ENCODE measurements around the gene PLXNB2.
"Not testable (repeated sequence)": the region's sequence is repeated elsewhere in the genome, so short reads cannot be mapped to it uniquely, and the experiment has no call there.

The PLXNB2 gene

DNA sequence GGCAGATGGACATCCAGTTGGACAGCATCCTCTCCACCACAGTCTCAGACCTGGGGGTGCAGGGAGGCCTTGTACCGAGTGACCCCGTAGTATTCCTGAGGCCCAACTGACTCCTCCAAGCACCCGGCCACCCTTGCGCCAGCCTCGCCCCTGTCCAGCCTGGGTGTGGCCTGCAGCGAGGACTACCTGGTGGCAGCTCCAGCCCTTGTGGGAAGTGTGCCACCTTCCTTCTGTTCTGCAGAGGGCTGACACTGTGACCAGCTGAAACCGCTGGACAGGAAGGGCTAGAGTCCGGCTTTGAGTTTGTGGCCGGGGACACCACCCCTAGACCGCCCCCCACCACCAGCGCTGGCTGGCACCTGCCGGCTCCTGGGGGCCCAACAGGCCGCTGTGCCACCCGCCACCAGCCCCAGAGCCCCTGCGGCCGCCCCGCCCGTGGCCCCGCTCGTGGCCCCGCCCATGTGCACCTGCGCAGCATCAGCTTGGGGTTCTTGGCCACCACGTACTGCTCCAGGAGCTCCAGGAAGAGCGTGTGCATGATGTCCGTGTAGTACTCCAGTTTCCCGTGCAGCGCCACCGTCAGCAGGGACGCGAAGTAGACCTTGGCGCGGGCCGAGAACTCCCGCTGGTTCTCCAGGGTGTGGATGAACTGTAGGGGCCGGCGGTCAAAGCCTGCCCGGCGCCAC, 27.3 kb downstream of the PLXNB2 start:
- no peaks in the 10 kb centered on the region for H3K27me3 ChIP-seq (ENCODE audit: control insufficient read depth, insufficient read depth, low read length)
- H3K4me1 ChIP-seq (ENCODE audit: control insufficient read depth, insufficient read depth, low read length), result peaks cover 50% of the 10 kb centered on the region
- H3K9me3 ChIP-seq (ENCODE audit: control insufficient read depth, low read length), result no peaks in the 10 kb centered on the region
- H3K4me3 ChIP-seq (ENCODE audit: low read length), result no peak overlapping the region
- no peak overlapping the region for H3K9ac ChIP-seq (ENCODE audit: low read length)
- peaks cover 39% of the 10 kb centered on the region for H3K36me3 ChIP-seq (ENCODE audit: control insufficient read depth, insufficient read depth, low read length)

DNA sequence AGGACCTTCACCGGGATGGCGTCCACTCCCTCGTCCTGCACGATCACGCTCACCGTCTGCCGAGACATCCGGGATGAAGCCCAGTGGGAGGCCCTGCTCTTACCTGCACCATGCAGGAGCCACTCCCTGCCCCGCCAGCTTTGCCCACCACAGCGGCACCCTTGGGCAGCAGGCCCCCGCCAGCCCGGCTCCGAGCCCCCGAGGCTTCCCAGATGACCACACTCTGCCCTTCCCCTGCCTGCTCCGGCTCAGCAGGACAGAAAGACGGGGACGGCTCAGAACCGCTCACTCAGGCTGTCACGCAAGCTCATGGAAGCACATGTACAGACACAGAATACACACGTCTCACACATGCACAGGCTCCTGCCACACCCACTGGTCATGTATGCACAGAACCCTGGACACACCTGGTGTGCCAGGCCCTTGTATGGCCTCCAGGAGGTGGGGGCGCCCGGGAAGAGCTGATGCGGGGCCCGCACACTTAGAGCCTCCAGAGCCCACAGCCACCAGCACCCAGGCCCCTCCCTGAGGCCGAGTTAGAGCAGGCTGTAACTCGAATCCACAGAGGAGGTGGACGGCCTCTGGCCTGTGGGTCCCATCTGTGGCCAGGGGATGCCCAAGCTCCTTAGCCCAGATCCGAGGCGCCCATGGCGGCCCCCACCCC, 28.4 kb downstream of the PLXNB2 start:
- H3K27me3 ChIP-seq (ENCODE audit: control insufficient read depth, insufficient read depth, low read length), result no peaks in the 10 kb centered on the region
- H3K36me3 ChIP-seq (ENCODE audit: control insufficient read depth, insufficient read depth, low read length), result peaks cover 42% of the 10 kb centered on the region
- H3K4me1 ChIP-seq (ENCODE audit: control insufficient read depth, insufficient read depth, low read length), result peaks cover 44% of the 10 kb centered on the region
- no peaks in the 10 kb centered on the region for H3K9me3 ChIP-seq (ENCODE audit: control insufficient read depth, low read length)
- no peak overlapping the region for H3K9ac ChIP-seq (ENCODE audit: low read length)
- no peak overlapping the region for H3K4me3 ChIP-seq (ENCODE audit: low read length)

DNA sequence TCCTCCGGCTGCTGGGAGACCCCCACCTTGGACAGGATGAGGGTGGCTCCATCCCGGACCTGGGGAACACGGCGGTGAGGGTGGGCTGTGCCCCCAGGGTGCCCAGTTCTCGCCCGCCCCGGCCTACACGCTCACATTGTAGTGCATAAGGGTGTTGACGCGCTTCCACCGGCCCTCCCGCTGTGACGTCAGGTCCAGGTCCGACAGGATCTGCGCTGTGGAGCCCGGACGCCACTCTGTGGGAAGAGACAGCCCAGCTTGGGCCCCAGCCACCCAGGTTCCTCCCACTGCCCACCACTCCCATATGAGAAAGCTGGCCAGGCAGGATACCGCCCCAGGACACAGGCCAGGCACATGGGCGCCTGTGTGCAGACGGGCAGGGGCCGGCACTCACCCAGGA, 29.0 kb downstream of the PLXNB2 start:
- Histone ChIP-seq H3K4me1 (ENCODE audit: control insufficient read depth, insufficient read depth, low read length) (peaks cover 44% of the 10 kb centered on the region), H3K36me3 (ENCODE audit: control insufficient read depth, insufficient read depth, low read length) (peaks cover 42% of the 10 kb centered on the region), H3K4me3 (ENCODE audit: low read length) (no peak overlapping the region), H3K9ac (ENCODE audit: low read length) (no peak overlapping the region), H3K9me3 (ENCODE audit: control insufficient read depth, low read length) (no peaks in the 10 kb centered on the region), H3K27me3 (ENCODE audit: control insufficient read depth, insufficient read depth, low read length) (no peaks in the 10 kb centered on the region)

DNA sequence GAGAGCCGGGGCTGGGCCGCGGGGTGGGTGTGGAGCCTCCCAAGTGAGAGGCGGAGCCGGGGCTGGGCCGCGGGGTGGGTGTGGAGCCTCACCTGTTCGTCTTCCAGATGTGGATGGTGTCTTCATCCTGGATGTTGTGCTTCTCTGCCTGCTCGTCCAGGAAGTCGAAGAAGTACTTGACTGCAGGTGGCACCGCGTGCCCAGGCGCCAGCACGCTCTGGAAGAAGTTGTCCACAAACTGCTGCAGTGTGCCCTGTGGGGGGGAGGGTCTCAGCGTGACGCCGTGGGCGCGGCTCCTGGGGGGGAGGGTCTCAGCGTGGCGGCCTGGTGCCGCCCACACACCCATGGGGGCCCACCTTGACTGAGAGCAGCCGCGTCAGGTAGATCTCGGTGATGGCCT, 29.7 kb downstream of the PLXNB2 start:
- Histone ChIP-seq H3K4me3 (ENCODE audit: low read length) (no peak overlapping the region), H3K27me3 (ENCODE audit: control insufficient read depth, insufficient read depth, low read length) (no peaks in the 10 kb centered on the region), H3K36me3 (ENCODE audit: control insufficient read depth, insufficient read depth, low read length) (peaks cover 42% of the 10 kb centered on the region), H3K9ac (ENCODE audit: low read length) (no peak overlapping the region), H3K9me3 (ENCODE audit: control insufficient read depth, low read length) (no peaks in the 10 kb centered on the region), H3K4me1 (ENCODE audit: control insufficient read depth, insufficient read depth, low read length) (peaks cover 37% of the 10 kb centered on the region)

DNA sequence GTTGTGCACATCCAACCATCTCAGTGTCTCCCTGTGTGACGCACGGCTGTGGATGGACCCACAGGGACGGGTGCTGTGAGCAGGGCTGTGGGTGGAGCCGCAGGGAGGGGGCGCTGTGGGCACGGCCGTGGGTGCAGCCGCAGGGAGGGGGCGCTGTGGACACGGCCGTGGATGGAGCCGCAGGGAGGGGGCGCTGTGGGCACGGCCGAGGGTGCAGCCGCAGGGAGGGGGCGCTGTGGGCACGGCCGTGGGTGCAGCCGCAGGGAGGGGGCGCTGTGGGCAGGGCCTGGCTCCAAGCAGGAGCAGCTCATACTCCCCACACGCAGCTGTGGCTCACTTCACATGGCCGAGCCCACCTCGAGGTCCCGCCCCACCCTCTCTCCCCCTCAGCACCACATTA, 31.3 kb downstream of the PLXNB2 start:
- peaks cover 33% of the 10 kb centered on the region for H3K36me3 ChIP-seq (ENCODE audit: control insufficient read depth, insufficient read depth, low read length)
- H3K27me3 ChIP-seq (ENCODE audit: control insufficient read depth, insufficient read depth, low read length), result peaks cover 1% of the 10 kb centered on the region
- peaks cover 33% of the 10 kb centered on the region for H3K4me1 ChIP-seq (ENCODE audit: control insufficient read depth, insufficient read depth, low read length)
- no peaks in the 10 kb centered on the region for H3K9me3 ChIP-seq (ENCODE audit: control insufficient read depth, low read length)
- no peak overlapping the region for H3K4me3 ChIP-seq (ENCODE audit: low read length)
- no peak overlapping the region for H3K9ac ChIP-seq (ENCODE audit: low read length)

DNA sequence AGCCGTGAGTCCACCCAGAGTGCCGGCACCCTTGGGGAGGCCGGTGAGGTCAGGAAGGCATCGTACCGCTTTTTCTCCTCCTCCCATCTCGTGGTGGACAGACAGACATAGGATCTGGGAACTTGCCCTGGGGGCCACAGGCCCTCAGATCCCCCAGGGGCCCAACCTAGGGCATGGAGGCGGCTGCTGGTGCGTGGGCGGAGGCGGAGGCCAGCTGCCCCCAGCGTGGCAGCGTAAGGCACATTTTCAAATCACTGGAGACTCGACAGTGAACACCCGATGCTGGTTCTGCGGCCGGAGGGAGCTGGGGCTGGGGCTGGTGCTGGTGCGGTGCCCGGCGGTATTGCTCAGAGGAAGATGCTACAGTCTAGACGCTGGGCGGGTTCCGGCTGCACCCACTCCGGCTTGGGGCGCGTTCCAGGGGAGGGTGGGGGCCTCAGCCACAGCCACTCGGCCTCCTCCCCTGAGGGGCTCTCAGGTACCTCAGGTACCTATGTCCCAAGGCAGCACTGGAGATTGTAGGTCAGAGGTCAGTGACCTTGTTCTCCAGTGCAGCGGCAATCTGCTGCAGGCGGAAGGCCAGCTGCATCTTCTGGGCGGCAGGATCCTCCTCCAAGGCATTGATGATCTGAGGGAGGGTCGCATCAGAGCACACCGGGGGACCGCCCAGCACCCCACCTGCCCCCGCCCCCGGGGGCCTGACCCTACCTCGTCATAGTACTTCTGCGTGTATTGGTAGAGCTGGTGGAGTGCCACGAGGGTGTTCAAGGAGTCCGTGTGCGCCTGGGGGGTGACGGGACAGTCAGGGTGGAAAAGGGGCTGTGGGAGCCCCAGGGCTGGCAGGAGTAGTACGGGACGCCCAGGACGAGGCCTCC, 32.0 kb downstream of the PLXNB2 start:
- H3K9ac ChIP-seq (ENCODE audit: low read length), result no peak overlapping the region
- H3K36me3 ChIP-seq (ENCODE audit: control insufficient read depth, insufficient read depth, low read length), result peaks cover 29% of the 10 kb centered on the region
- peaks cover 36% of the 10 kb centered on the region for H3K4me1 ChIP-seq (ENCODE audit: control insufficient read depth, insufficient read depth, low read length)
- H3K4me3 ChIP-seq (ENCODE audit: low read length), result no peak overlapping the region
- H3K27me3 ChIP-seq (ENCODE audit: control insufficient read depth, insufficient read depth, low read length), result peaks cover 5% of the 10 kb centered on the region
- no peaks in the 10 kb centered on the region for H3K9me3 ChIP-seq (ENCODE audit: control insufficient read depth, low read length)

DNA sequence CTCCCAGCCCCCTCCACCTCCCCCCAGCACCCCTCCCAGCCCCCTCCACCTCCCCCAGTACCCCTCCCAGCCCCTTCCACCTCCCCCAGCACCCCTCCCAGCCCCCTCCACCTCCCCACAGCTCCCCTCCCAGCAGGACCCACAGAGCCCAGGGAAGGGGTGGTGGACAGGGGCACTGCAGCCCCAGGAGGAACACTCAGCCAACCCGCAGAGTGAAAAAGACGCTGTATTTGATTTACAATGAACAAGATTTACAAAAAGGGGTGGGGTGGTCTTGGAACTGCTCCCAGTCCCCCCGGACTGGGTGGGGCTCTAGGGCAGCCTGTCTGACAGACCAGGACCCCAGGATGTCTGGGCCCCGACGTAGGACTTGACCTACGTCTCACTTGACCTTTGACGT, 32.7 kb downstream of the PLXNB2 start:
- H3K36me3 ChIP-seq (ENCODE audit: control insufficient read depth, insufficient read depth, low read length), result peaks cover 25% of the 10 kb centered on the region
- H3K9ac ChIP-seq (ENCODE audit: low read length), result no peak overlapping the region
- peaks cover 31% of the 10 kb centered on the region for H3K4me1 ChIP-seq (ENCODE audit: control insufficient read depth, insufficient read depth, low read length)
- no peaks in the 10 kb centered on the region for H3K9me3 ChIP-seq (ENCODE audit: control insufficient read depth, low read length)
- peaks cover 5% of the 10 kb centered on the region for H3K27me3 ChIP-seq (ENCODE audit: control insufficient read depth, insufficient read depth, low read length)
- H3K4me3 ChIP-seq (ENCODE audit: low read length), result no peak overlapping the region

DNA sequence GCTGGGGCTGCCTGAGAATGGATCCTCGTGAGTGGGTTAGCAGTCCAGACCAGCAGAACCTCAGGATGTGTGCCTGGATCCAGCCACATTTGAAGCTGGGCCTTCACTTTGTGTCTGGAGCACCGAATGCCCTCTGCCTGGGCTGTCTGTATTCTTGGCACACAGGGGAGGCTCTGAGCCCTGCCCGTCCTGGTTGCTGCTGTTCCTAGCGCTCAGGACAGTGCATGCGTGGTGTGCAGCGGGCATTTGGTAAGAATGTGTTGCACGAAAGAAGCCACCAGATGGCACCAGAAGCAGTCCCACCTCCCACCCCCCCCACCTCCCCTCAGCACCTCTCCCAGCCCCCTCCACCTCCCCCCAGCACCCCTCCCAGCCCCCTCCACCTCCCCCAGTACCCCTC, 33.1 kb downstream of the PLXNB2 start:
- Histone ChIP-seq H3K4me1 (ENCODE audit: control insufficient read depth, insufficient read depth, low read length) (peaks cover 31% of the 10 kb centered on the region), H3K36me3 (ENCODE audit: control insufficient read depth, insufficient read depth, low read length) (peaks cover 21% of the 10 kb centered on the region), H3K9me3 (ENCODE audit: control insufficient read depth, low read length) (no peaks in the 10 kb centered on the region), H3K9ac (ENCODE audit: low read length) (no peak overlapping the region), H3K4me3 (ENCODE audit: low read length) (no peak overlapping the region), H3K27me3 (ENCODE audit: control insufficient read depth, insufficient read depth, low read length) (peaks cover 9% of the 10 kb centered on the region)

DNA sequence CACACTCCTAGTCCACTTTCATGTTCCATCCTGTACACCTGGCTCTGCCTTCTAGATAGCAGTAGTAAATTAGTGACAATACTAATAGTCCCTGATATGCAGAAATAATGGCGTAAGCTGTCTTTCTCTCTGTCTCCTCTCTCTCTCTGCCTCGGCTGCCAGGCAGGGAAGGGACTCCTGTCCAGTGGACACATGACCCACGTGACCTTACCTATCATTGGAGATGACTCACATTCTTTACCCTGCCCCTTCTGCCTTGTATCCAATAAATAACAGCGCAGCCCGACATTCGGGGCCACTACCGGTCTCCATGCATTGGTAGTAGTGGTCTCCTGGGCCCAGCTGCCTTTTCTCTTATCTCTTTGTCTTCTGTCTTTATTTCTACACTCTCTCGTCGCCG, 33.7 kb downstream of the PLXNB2 start:
- H3K4me3 ChIP-seq (ENCODE audit: low read length); H3K9me3 ChIP-seq (ENCODE audit: control insufficient read depth, low read length); H3K9ac ChIP-seq (ENCODE audit: low read length): not testable (repeated sequence)
- peaks cover 14% of the 10 kb centered on the region for H3K27me3 ChIP-seq (ENCODE audit: control insufficient read depth, insufficient read depth, low read length)
- H3K36me3 ChIP-seq (ENCODE audit: control insufficient read depth, insufficient read depth, low read length), result peaks cover 17% of the 10 kb centered on the region
- peaks cover 36% of the 10 kb centered on the region for H3K4me1 ChIP-seq (ENCODE audit: control insufficient read depth, insufficient read depth, low read length)

DNA sequence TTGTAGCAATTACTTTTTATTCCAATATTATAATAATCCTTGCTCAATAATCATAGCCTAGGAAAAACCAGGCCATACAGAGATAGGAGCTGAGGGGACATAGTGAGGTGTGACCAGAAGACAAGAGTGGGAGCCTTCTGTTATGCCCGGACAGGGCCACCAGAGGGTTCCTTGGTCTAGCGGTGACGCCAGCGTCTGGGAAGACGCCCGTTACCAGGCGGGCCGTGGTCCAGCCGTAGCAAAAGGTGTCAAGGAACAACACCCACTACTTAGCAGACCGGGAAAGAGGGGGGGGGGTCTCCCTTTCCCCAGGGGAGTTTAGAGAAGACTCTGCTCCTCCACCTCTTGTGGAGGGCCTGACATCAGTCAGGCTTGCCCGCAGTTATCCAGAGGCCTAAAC, 34.1 kb downstream of the PLXNB2 start:
- Histone ChIP-seq H3K36me3 (ENCODE audit: control insufficient read depth, insufficient read depth, low read length) (peaks cover 17% of the 10 kb centered on the region), H3K4me1 (ENCODE audit: control insufficient read depth, insufficient read depth, low read length) (peaks cover 41% of the 10 kb centered on the region), H3K27me3 (ENCODE audit: control insufficient read depth, insufficient read depth, low read length) (peaks cover 14% of the 10 kb centered on the region)
- not testable (repeated sequence) for H3K9ac ChIP-seq (ENCODE audit: low read length); H3K4me3 ChIP-seq (ENCODE audit: low read length); H3K9me3 ChIP-seq (ENCODE audit: control insufficient read depth, low read length)

DNA sequence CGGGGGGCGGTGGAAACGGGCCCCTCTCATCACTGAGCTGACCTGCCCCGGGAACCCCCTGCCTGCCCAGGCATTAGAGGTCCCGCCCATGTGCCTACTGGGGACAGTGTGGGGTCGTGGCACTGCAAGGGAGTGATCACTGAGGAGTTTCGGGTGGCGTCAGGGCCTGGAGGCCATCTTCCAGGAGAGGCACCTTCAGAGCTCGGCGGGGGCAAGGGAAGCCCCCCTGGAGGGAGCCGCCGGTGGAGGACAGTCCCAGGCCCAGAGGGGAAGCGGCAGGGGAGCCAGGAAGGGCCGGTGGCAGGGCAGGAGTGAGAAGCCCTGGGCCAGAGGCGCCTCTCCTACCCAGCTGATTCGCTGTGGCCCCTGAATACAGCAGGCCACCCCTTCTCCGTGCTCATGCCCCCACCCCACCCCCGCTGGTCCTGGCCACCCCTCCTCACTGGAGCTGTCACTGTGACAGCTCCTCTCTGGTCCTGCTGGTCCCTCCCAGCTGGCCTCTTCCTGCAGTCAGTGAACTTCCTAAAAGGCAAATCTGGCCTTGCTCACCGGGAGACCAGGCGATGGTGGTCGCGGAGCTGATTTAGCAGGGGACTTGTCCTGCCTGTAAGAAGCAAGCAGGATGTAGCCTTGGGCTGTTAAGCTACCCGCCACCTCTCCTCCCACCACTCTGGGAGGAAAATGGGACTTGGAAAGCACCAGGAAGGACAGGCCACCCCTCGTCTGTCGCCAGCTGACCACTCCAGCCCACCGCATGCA, 35.2 kb downstream of the PLXNB2 start:
- H3K4me1 ChIP-seq (ENCODE audit: control insufficient read depth, insufficient read depth, low read length), result peaks cover 47% of the 10 kb centered on the region
- no peak overlapping the region for H3K9ac ChIP-seq (ENCODE audit: low read length)
- peaks cover 21% of the 10 kb centered on the region for H3K27me3 ChIP-seq (ENCODE audit: control insufficient read depth, insufficient read depth, low read length)
- H3K4me3 ChIP-seq (ENCODE audit: low read length), result no peak overlapping the region
- H3K9me3 ChIP-seq (ENCODE audit: control insufficient read depth, low read length), result no peaks in the 10 kb centered on the region
- H3K36me3 ChIP-seq (ENCODE audit: control insufficient read depth, insufficient read depth, low read length), result peaks cover 14% of the 10 kb centered on the region

All from mucosa of stomach (tissue), 1 donor.